ENCODE measurements around the gene ESRRB.
"Not testable (repeated sequence)": the region's sequence is repeated elsewhere in the genome, so short reads cannot be mapped to it uniquely, and the experiment has no call there.

ESRRB gene

DNA sequence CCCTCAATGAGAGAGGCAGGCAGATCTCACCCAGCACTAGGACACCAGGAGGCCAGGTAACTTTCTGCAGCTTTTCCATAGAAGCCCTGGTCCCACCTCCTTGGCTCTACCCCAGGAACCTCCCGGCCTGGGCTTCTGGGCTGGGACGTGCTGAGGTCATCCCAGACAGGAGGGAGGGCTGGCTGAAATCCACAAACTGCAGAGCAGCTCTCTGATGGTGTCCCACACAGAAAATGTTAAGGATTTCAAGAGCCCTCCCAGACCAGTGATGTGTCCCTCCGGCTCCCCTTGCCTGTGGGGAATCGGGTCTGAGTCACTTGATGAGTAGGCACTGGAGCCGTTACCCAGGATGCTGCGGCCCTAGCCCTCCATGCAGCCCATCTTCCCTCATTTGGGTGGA lies 124.1 kb downstream of the ESRRB start:
- DNase-seq: no peak

- no peak for DNase-seq
These were observed 124.5 kb downstream of the ESRRB start for GRCh38 chr14:76500480-76500879.

- no peak for DNase-seq
These were observed 125.3 kb downstream of the ESRRB start for GRCh38 chr14:76501156-76501720.

- no peak for DNase-seq
These were observed 126.3 kb downstream of the ESRRB start for GRCh38 chr14:76502219-76502618.

GRCh38 chr14:76502638-76503037 lies 126.7 kb downstream of the ESRRB start:
- no peak for DNase-seq

- DNase-seq: no peak
These were observed 133.4 kb downstream of the ESRRB start for GRCh38 chr14:76509311-76509710.

GRCh38 chr14:76510181-76510580 lies 134.2 kb downstream of the ESRRB start:
- no peak for DNase-seq

DNA sequence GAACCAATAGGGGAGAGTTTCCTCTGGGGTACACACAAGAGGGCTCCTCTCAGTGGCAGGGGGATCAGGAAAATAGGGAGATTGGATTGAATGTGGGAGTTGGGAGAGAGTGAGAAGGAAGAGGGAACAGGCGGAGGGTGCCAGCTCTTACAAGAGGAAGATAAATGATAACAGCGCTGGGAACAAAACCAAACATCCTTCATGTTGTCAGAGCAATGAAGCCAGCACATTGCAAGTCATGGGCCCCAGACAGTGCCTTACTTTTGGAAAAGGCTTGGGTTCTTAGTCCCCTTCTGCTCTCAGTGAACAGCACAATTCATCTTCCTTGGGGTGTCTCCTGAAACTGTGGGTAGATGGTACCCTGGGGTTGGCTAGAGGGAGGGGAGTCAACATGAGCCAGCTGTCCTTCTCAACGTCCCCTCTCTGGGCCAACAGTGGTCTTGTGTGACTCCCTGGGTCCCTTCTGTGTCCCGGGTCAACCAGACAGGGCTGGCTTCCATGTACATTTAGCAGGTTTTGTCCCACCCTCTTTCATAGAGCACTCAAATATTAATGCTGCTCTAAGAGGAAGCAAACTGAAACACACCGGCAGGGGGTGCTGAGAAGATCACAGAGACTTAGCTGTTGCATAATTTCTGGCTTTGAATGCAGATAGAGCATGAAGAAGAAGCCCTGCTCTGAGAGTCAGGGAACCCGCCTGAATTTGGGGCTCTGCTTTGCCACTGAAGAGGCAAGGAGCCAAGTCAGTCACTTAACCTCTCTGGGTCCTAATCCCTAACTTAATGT lies 138.5 kb downstream of the ESRRB start:
- DNase-seq: no peak

GRCh38 chr14:76516884-76517283 lies 140.9 kb downstream of the ESRRB start:
- DNase-seq: no peak

GRCh38 chr14:76518366-76518765 lies 142.4 kb downstream of the ESRRB start:
- no peak for DNase-seq

GRCh38 chr14:76525106-76525821 lies 149.3 kb downstream of the ESRRB start:
- DNase-seq: no peak

GRCh38 chr14:76531085-76531484 lies 155.1 kb downstream of the ESRRB start:
- no peak for DNase-seq

- DNase-seq: no peak
These were observed 155.9 kb downstream of the ESRRB start for GRCh38 chr14:76531821-76532318.

DNA sequence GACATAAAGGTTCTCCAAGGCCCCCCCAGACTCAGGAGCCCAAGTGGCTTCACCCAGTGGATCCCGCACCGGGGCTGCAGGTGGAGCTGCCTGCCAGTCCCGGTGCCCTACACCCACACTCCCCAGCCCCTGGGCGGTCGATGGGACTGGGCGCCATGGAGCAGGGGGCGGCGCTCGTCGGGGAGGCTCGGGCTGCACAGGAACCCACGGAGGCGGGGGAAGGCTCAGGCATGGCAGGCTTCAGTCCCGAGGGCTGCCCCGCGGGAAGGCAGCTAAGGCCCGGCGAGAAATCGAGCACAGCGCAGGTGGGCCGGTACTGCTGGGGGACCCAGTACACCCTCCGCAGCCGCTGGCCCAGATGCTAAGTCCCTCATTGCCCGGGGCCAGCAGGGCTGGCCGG lies 160.7 kb downstream of the ESRRB start:
- not testable (repeated sequence) for DNase-seq

GRCh38 chr14:76537906-76538647 lies 162.1 kb downstream of the ESRRB start:
- no peak for DNase-seq

DNA sequence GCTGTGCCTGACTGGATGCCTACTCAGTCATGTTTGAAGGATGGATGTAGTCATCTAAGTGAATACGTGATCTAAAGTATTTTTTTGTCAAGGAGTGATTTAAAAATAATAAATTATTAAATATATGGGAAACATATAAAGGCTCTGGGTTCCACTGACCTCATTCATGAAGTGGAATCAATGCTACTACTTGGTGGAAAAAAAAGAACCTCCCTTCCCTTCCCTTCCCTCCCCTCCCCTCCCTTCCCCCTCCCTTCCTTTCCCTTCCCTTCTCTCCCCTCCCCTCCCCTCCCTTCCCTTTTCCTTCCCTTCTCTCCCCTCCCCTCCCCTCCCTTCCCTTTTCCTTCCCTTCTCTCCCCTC lies 162.7 kb downstream of the ESRRB start:
- DNase-seq: no peak

DNA sequence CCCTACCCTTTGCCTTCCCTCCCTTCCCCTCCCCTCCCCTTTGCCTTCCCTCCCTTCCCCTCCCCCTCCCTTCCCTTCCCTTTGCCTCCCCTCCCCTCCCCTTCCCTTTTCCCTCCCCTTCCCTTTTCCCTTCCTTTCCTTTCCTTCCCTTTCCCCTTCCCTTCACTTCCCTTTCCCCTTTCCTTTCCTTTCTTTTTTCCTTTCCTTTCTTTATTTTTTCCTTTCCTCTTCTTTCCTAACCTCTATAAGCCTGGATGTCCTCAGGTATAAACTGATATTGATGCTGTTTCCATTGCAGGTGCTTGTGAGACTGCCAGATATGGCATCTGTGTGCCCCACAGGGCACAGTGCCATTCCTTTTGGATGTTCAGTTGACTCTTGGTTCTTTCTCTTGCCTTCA lies 163.2 kb downstream of the ESRRB start:
- no peak for DNase-seq

GRCh38 chr14:76541594-76542219 lies 165.8 kb downstream of the ESRRB start:
- no peak for DNase-seq

GRCh38 chr14:76546426-76547221 lies 170.7 kb downstream of the ESRRB start:
- DNase-seq: no peak

- DNase-seq: no peak
These were observed 171.9 kb downstream of the ESRRB start for GRCh38 chr14:76547831-76548230.

GRCh38 chr14:76550534-76550933 lies 174.6 kb downstream of the ESRRB start:
- no peak for DNase-seq

- no peak for DNase-seq
These were observed 175.2 kb downstream of the ESRRB start for GRCh38 chr14:76551116-76551515.

Measured in stimulated activated naive CD4-positive, alpha-beta T cell treated with Interleukin-2 at 50 U/mL for 16 hours (primary cell).